ENCODE data around the gene CFAP299.
"Not testable (repeated sequence)": the region's sequence is repeated elsewhere in the genome, so short reads cannot be mapped to it uniquely, and the experiment has no call there.

Gene CFAP299

DNA sequence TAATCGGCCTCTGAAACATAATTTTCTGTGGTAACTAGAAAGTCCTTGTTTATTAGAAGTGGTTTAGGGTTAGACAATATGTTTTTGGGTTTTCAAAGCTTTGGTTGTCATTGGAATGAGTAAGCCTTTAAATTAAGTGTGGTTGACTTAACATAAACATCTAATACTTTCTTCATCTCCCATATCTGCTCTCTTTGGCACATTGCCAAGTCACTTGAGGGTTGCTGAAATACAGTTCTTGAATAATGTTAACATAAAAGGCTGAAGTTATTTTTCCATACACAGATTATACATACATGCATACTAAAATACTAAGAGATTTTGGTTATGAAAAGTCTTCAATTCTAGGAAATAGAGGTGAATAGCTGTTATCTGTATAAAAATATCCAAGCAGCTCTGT, 453.3 kb downstream of the CFAP299 start:
- no peak overlapping the region for H3K4me3 ChIP-seq (ENCODE audit: low read depth, low read length)
- TF ChIP-seq, protein P1, sequence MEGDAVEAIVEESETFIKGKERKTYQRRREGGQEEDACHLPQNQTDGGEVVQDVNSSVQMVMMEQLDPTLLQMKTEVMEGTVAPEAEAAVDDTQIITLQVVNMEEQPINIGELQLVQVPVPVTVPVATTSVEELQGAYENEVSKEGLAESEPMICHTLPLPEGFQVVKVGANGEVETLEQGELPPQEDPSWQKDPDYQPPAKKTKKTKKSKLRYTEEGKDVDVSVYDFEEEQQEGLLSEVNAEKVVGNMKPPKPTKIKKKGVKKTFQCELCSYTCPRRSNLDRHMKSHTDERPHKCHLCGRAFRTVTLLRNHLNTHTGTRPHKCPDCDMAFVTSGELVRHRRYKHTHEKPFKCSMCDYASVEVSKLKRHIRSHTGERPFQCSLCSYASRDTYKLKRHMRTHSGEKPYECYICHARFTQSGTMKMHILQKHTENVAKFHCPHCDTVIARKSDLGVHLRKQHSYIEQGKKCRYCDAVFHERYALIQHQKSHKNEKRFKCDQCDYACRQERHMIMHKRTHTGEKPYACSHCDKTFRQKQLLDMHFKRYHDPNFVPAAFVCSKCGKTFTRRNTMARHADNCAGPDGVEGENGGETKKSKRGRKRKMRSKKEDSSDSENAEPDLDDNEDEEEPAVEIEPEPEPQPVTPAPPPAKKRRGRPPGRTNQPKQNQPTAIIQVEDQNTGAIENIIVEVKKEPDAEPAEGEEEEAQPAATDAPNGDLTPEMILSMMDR (IDR thresholded peaks at IDR 0.05; ENCODE audit: borderline replicate concordance, insufficient read depth, low read depth, low read length), result no peak

DNA sequence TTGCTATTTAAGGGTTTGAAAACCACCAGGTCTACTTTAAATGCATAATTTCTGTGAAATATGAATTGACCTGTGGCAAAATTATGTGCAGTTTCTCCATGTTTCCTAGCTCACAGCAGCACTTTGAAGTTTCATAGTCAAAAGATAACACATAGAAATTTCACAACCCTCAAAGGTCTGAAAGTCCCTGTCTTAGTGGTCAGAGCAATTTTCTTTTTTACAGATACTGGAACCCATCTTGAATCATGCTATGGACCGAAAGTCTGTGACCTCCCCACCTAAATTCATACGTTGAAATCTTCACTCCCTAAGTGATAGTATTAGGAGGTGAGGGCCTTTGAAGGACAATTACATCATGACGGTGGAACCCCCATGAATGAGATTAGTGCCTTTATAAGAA, 454.6 kb downstream of the CFAP299 start:
- TF ChIP-seq, protein P1 (IDR thresholded peaks at IDR 0.05; ENCODE audit: borderline replicate concordance, insufficient read depth, low read depth, low read length), result no peak
- no peak overlapping the region for H3K4me3 ChIP-seq (ENCODE audit: low read depth, low read length)

DNA sequence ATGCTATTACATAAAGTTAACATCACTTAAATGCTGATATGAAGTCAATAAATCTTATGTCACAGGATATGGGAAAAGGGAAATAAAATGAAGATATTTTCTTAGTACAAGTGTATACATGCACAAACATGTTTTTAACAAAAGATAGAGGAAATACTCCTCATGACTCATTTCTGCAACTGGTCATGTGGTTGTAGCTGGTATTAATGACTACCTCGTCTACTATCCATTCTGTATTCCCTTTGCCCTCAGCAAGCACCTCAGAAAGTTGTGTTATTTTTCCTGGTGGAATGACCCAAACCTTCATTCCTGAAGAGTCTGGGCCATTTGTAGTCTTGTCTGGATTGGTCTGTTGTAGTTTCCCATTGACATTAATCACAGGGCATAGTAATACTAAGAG, 458.1 kb downstream of the CFAP299 start:
- not testable (repeated sequence) for H3K4me3 ChIP-seq (ENCODE audit: low read depth, low read length)

DNA sequence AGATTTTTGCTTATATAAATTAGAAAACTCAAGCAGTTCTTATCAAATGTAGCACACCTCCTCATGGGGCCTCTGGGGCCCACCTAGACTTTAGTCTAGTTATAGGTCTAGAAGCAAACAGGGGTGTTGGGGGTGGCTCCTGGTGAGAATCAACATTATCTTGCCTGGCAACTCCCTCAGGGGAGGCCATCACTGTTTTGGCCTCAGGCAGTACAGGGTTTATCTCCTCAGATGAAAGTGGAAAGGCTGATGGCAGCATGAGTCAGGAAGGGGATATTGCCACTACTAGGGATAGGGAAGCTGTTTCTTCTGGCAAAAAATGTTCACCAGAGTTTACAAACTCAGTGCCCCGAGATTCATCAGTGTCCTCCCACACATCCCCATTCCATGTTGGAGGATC, 462.6 kb downstream of the CFAP299 start:
- no peak overlapping the region for H3K4me3 ChIP-seq (ENCODE audit: low read depth, low read length)
- TF ChIP-seq, protein P1 (IDR thresholded peaks at IDR 0.05; ENCODE audit: borderline replicate concordance, insufficient read depth, low read depth, low read length), result no peak

DNA sequence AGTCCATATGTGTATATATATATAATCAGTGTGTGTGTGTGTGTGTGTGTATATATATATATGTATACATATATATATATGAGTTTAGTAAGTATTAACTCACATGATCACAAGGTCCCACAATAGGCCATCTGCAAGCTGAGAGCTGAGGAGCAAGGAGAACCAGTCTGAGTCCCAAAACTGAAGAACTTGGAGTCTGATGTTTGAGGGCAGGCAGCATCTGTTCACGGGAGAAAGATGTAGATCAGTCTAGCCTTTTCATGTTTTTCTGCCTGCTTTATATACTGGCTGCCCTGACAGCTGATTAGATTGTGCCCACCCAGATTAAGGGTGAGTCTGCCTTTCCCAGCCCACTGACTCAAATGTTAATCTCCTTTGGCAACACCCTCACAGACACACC, 465.2 kb downstream of the CFAP299 start:
- H3K4me3 ChIP-seq (ENCODE audit: low read depth, low read length), result not testable (repeated sequence)

DNA sequence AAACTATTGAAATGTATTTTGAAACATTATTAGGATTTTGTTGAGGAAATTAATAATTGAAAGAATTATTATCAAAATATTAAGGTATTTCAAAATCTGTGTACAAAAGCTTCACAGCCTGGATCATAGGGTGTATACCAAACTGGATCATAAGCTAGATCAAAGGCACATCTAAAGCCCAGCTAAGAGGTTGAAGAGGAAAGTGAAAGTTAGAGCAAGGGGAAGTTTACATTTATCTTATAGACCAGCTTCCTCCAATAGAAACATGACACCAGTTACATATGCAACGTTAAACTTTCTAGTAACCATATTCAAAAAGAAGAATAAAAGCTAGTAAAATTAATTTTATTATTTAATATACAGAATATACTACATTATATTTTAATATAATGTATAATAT, 467.8 kb downstream of the CFAP299 start:
- H3K4me3 ChIP-seq (ENCODE audit: low read depth, low read length), result no peak overlapping the region
- TF ChIP-seq, protein P1 (IDR thresholded peaks at IDR 0.05; ENCODE audit: borderline replicate concordance, insufficient read depth, low read depth, low read length), result no peak

DNA sequence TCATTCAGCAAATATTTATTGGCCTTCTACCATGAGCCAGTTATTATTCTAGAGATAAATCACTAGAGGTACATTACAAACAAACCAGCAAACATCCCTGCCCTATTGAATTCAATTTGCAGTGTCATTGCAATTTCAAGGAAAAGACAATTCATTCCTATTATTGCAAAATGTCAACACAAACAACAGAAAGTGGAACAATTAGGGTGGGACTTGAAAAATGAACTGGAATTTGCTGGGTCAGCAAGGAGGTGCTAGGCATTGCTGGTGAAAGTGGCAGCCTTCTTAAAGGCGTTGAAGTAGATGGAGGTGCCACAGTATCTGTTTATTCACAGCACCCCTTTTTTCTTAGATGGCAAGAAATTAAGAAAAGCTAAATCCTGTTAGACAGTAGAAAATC, 470.9 kb downstream of the CFAP299 start:
- TF ChIP-seq, protein P1 (IDR thresholded peaks at IDR 0.05; ENCODE audit: borderline replicate concordance, insufficient read depth, low read depth, low read length), result no peak
- no peak overlapping the region for H3K4me3 ChIP-seq (ENCODE audit: low read depth, low read length)

- TF ChIP-seq, protein P1 (IDR thresholded peaks at IDR 0.05; ENCODE audit: borderline replicate concordance, insufficient read depth, low read depth, low read length), result no peak
- H3K4me3 ChIP-seq (ENCODE audit: low read depth, low read length), result no peak overlapping the region
These were observed 473.7 kb downstream of the CFAP299 start for GRCh38 chr4:80809039-80809729.
